Liver (tissue), 9 donors: Measurements from ENCODE around the gene NRAS. TPM values are rescaled to one million over a fixed set of nuclear protein-coding genes. Genes with fewer than 3 reads are reported as not detected.
A peak's percentile ranks its signal among the peaks of the same experiment; 100 is the strongest.

ENCODE experiments used
- DNase-seq: peaks from one replicate; pipeline ENCODE4 v3.0.0-alpha.2; 2017; ENCODE audit warnings: low spot score
- H3K27ac ChIP-seq, 2 donors: one replicate each; pipeline ENCODE4 v1.7.0; 2013; ENCODE audit warnings: inconsistent platforms in 2 of 2, low read length in 2 of 2, control low read depth in 1 of 2, low read depth in 1 of 2, mild to moderate bottlenecking in 1 of 2
- H3K27me3 ChIP-seq, 4 donors: one replicate each; pipeline versions ENCODE4 v1.6.1 to v1.7.0; 2013; ENCODE audit warnings: low read length in 3 of 4, inconsistent platforms in 1 of 4, mild to moderate bottlenecking in 1 of 4, moderate library complexity in 1 of 4; ENCODE audit not compliant: control insufficient read depth in 4 of 4, insufficient read depth in 4 of 4
- H3K36me3 ChIP-seq, 4 donors: one replicate each; pipeline versions ENCODE4 v1.6.1 to v1.7.0; 2013; ENCODE audit warnings: low read length in 3 of 4, mild to moderate bottlenecking in 3 of 4, low read depth in 1 of 4, moderate library complexity in 1 of 4; ENCODE audit not compliant: control insufficient read depth in 4 of 4, insufficient read depth in 3 of 4
- H3K4me1 ChIP-seq, 4 donors: one replicate each; pipeline versions ENCODE4 v1.6.1 to v1.7.0; 2013; ENCODE audit warnings: low read length in 3 of 4, mild to moderate bottlenecking in 3 of 4, moderate library complexity in 1 of 4; ENCODE audit not compliant: control insufficient read depth in 4 of 4, insufficient read depth in 4 of 4
- H3K4me3 ChIP-seq, 3 donors: one replicate each; pipeline versions ENCODE4 v1.6.1 to v1.7.0; 2013; ENCODE audit warnings: low read length in 3 of 3, control low read depth in 1 of 3, low read depth in 1 of 3, mild to moderate bottlenecking in 1 of 3
- H3K9ac ChIP-seq, 2 donors: one replicate each; pipeline ENCODE4 v1.7.0; 2013; ENCODE audit warnings: low read length in 2 of 2, mild to moderate bottlenecking in 2 of 2, moderate library complexity in 2 of 2, control low read depth in 1 of 2, low read depth in 1 of 2
- H3K9me3 ChIP-seq, 4 donors: one replicate each; pipeline versions ENCODE4 v1.6.1 to v1.7.0; 2013; ENCODE audit warnings: low read length in 3 of 4; ENCODE audit not compliant: control insufficient read depth in 4 of 4
- EGR1 ChIP-seq, 2 donors: IDR thresholded peaks; 2 replicates each; pipeline ENCODE4 v1.6.1; 2016 to 2018; ENCODE audit warnings: antibody characterized with exemption in 2 of 2, low read depth in 2 of 2
- FOXA1 ChIP-seq: IDR thresholded peaks from 2 replicates; pipeline ENCODE4 v1.6.1; 2016; ENCODE audit warnings: antibody characterized with exemption
- FOXA2 ChIP-seq: IDR thresholded peaks from 2 replicates; pipeline ENCODE4 v1.6.1; 2016; ENCODE audit warnings: antibody characterized with exemption
- GABPA ChIP-seq, 2 donors: IDR thresholded peaks in 1 of 2; conservative IDR thresholded peaks in 1 of 2; 2 replicates each; pipeline ENCODE4 v1.6.1; 2016; ENCODE audit warnings: antibody characterized with exemption in 2 of 2, mild to moderate bottlenecking in 1 of 2, moderate library complexity in 1 of 2
- HNF4A ChIP-seq, 2 donors: conservative IDR thresholded peaks; 2 replicates each; pipeline ENCODE4 v1.6.1; 2016; ENCODE audit warnings: antibody characterized with exemption in 2 of 2, mild to moderate bottlenecking in 2 of 2
- HNF4G ChIP-seq: IDR thresholded peaks from 2 replicates; pipeline ENCODE4 v1.6.1; 2016; ENCODE audit warnings: antibody characterized with exemption
- JUND ChIP-seq, 2 donors: IDR thresholded peaks; 2 replicates each; pipeline ENCODE4 v1.6.1; 2016; ENCODE audit warnings: antibody characterized with exemption in 2 of 2
- NR2F2 ChIP-seq: IDR thresholded peaks from 2 replicates; pipeline ENCODE4 v1.6.1; 2016; ENCODE audit warnings: antibody characterized with exemption
- RAD21 ChIP-seq, 2 donors: IDR thresholded peaks; 2 replicates each; pipeline ENCODE4 v1.6.1; 2016; ENCODE audit warnings: antibody characterized with exemption in 2 of 2, mild to moderate bottlenecking in 2 of 2
- RXRA ChIP-seq, 2 donors: IDR thresholded peaks; 2 replicates each; pipeline ENCODE4 v1.6.1; 2017 to 2018; ENCODE audit warnings: antibody characterized with exemption in 2 of 2, mild to moderate bottlenecking in 1 of 2
- SP1 ChIP-seq: IDR thresholded peaks from 2 replicates; pipeline ENCODE4 v1.6.1; 2018; ENCODE audit warnings: antibody characterized with exemption, mild to moderate bottlenecking
- TAF1 ChIP-seq: conservative IDR thresholded peaks from 2 replicates; pipeline ENCODE4 v1.6.1; 2016; ENCODE audit warnings: antibody characterized with exemption, mild to moderate bottlenecking
- YY1 ChIP-seq: IDR thresholded peaks from 2 replicates; pipeline ENCODE4 v1.6.1; 2016; ENCODE audit warnings: antibody characterized with exemption, mild to moderate bottlenecking
- WGBS: extraction: QIAGEN DNeasy Blood & Tissue Kit; methylation state at CpG from one replicate; pipeline ENCODE4 v1.1.7; 2013; 5-methylcytosine and 5-hydroxymethylcytosine counted together
- polyA plus RNA-seq, 2 donors: library from polyadenylated mRNA; stranded (reverse) in 1 of 2; unstranded in 1 of 2; fragments of 200-250 nt in 1 of 2; fragments of >200 nt in 1 of 2; fragmentation: Nextera tagmentation in 1 of 2; extraction: Ambion mirVana in 1 of 2; gene quantifications; one replicate each; pipeline versions ENCODE4 v1.2.1 to v1.2.3, GENCODE V29; 2013 to 2015
- total RNA-seq, 2 donors: library from RNA; depleted of rRNA; stranded (reverse); fragments of >200 nt; gene quantifications; one replicate each; pipeline ENCODE4 v1.2.3, GENCODE V29; 2014
- TF ChIP-seq, protein P1 (sequence below): IDR thresholded peaks from 2 replicates; pipeline ENCODE4 v1.6.1; 2016; ENCODE audit warnings: antibody characterized with exemption
- TF ChIP-seq, protein P2 (sequence below): IDR thresholded peaks from 2 replicates; pipeline ENCODE4 v1.6.1; 2016; ENCODE audit warnings: antibody characterized with exemption, mild to moderate bottlenecking
- TF ChIP-seq, protein P3 (sequence below): IDR thresholded peaks from 2 replicates; pipeline ENCODE4 v1.6.1; 2016; ENCODE audit warnings: antibody characterized with exemption
- TF ChIP-seq, protein P4 (sequence below): IDR thresholded peaks from 2 replicates; pipeline ENCODE4 v1.6.1; 2016; ENCODE audit warnings: antibody characterized with exemption
- TF ChIP-seq, protein P5 (sequence below): fragments of 150-350 bp; IDR thresholded peaks from 2 replicates; pipeline ENCODE4 v1.5.1; 2017; ENCODE audit warnings: improper control_type of control experiment, low read depth, low read length; ENCODE audit not compliant: missing input control
- donor health status: healthy.
- donor health status: healthy.
- donor health status: healthy.
- donor health status: healthy.
- donor health status: healthy.

Gene NRAS
- total and polyA plus RNA-seq, 4 donors, result 6.7 to 36.0 (median 13.4) TPM

DNA sequence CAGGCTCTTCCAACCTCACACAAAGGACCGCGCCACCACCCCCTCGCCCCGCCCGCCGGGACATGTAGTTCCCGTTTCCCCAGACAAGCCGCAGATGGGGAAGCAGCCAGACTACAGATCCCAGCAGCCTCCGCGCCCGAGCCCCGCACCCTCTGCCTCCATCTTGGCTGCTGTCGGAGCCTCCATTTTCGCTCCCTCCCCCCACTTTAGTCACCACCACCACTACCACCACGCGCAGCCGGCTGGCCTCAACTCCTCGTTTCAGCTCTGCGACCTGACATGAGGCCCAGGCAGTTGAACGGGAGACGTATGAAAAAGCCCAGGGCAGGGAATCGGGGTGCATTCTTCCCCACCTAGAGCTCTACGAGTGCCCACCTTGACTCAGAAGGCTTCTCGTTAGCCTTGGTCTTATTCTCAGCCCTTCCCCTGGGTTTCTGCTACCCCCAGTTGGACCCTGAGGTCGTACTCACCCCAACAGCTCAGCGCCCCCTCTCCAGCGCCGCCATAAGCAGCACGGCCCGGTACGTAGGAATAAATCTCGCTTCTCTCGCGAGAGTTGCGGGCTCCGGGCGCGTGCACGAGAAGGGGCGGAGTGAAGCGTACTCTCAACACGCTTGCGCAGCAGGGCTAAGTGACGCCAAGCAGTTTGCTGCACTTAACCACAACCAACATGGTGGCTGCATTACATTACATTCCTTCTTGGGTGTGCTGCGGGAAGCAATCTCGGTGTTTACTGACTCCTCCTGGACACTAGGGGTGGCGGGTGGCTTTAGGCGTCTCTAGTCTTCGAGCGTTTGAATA, 41.1 kb upstream of the NRAS start, which contains the start of gene CSDE1:
TSS of gene CSDE1 (minus strand) at position 530 of the 801 bp plus-strand sequence. CDS start 18,094 bp downstream, outside the sequence.
- Histone ChIP-seq H3K4me3 (peak within 1 kb of the TSS; percentile 76 to 96 (median 88)), H3K9me3 (no peaks in the 10 kb centered on the region), H3K9ac (peak within 1 kb of the TSS; percentile 96 to 98), H3K27me3 (no peaks in the 10 kb centered on the region), H3K4me1 (peaks cover 3 to 39% (median 37%) of the 10 kb centered on the region in 4 donors), H3K36me3 (no peaks in the 10 kb centered on the region), H3K27ac (peak within 1 kb of the TSS; percentile 98)
- peak; percentile 66 for TF ChIP-seq SP1
- TF ChIP-seq YY1, result peak; percentile 98
- TF ChIP-seq TAF1, result peak; percentile 91
- TF ChIP-seq, protein P1, sequence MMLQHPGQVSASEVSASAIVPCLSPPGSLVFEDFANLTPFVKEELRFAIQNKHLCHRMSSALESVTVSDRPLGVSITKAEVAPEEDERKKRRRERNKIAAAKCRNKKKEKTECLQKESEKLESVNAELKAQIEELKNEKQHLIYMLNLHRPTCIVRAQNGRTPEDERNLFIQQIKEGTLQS, result no peak
- no peak for TF ChIP-seq FOXA1
- no peak for TF ChIP-seq HNF4G
- TF ChIP-seq EGR1 (IDR thresholded peaks at IDR 0.05; ENCODE audit: low read depth in 2 of 2), result no peak
- no peak for TF ChIP-seq FOXA2
- peak; percentile 13 to 17 for TF ChIP-seq HNF4A (conservative IDR thresholded peaks at IDR 0.05)
- TF ChIP-seq, protein P2, sequence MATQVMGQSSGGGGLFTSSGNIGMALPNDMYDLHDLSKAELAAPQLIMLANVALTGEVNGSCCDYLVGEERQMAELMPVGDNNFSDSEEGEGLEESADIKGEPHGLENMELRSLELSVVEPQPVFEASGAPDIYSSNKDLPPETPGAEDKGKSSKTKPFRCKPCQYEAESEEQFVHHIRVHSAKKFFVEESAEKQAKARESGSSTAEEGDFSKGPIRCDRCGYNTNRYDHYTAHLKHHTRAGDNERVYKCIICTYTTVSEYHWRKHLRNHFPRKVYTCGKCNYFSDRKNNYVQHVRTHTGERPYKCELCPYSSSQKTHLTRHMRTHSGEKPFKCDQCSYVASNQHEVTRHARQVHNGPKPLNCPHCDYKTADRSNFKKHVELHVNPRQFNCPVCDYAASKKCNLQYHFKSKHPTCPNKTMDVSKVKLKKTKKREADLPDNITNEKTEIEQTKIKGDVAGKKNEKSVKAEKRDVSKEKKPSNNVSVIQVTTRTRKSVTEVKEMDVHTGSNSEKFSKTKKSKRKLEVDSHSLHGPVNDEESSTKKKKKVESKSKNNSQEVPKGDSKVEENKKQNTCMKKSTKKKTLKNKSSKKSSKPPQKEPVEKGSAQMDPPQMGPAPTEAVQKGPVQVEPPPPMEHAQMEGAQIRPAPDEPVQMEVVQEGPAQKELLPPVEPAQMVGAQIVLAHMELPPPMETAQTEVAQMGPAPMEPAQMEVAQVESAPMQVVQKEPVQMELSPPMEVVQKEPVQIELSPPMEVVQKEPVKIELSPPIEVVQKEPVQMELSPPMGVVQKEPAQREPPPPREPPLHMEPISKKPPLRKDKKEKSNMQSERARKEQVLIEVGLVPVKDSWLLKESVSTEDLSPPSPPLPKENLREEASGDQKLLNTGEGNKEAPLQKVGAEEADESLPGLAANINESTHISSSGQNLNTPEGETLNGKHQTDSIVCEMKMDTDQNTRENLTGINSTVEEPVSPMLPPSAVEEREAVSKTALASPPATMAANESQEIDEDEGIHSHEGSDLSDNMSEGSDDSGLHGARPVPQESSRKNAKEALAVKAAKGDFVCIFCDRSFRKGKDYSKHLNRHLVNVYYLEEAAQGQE, result peak; percentile 84
- TF ChIP-seq JUND (IDR thresholded peaks at IDR 0.05), result peak in 1 of 2 donors; percentile 26
- peak; percentile 19 to 62 for TF ChIP-seq RAD21 (IDR thresholded peaks at IDR 0.05)
- no peak for TF ChIP-seq NR2F2
- no peak for TF ChIP-seq RXRA (IDR thresholded peaks at IDR 0.05)
- TF ChIP-seq, protein P3, sequence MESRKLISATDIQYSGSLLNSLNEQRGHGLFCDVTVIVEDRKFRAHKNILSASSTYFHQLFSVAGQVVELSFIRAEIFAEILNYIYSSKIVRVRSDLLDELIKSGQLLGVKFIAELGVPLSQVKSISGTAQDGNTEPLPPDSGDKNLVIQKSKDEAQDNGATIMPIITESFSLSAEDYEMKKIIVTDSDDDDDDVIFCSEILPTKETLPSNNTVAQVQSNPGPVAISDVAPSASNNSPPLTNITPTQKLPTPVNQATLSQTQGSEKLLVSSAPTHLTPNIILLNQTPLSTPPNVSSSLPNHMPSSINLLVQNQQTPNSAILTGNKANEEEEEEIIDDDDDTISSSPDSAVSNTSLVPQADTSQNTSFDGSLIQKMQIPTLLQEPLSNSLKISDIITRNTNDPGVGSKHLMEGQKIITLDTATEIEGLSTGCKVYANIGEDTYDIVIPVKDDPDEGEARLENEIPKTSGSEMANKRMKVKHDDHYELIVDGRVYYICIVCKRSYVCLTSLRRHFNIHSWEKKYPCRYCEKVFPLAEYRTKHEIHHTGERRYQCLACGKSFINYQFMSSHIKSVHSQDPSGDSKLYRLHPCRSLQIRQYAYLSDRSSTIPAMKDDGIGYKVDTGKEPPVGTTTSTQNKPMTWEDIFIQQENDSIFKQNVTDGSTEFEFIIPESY, result peak; percentile 100
- TF ChIP-seq, protein P4, sequence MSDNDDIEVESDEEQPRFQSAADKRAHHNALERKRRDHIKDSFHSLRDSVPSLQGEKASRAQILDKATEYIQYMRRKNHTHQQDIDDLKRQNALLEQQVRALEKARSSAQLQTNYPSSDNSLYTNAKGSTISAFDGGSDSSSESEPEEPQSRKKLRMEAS, result peak; percentile 75
- TF ChIP-seq GABPA (IDR thresholded peaks at IDR 0.05 in 1 of 2, conservative IDR thresholded peaks at IDR 0.05 in 1 of 2), result peak in 1 of 2 donors; percentile 49
- TF ChIP-seq, protein P5, sequence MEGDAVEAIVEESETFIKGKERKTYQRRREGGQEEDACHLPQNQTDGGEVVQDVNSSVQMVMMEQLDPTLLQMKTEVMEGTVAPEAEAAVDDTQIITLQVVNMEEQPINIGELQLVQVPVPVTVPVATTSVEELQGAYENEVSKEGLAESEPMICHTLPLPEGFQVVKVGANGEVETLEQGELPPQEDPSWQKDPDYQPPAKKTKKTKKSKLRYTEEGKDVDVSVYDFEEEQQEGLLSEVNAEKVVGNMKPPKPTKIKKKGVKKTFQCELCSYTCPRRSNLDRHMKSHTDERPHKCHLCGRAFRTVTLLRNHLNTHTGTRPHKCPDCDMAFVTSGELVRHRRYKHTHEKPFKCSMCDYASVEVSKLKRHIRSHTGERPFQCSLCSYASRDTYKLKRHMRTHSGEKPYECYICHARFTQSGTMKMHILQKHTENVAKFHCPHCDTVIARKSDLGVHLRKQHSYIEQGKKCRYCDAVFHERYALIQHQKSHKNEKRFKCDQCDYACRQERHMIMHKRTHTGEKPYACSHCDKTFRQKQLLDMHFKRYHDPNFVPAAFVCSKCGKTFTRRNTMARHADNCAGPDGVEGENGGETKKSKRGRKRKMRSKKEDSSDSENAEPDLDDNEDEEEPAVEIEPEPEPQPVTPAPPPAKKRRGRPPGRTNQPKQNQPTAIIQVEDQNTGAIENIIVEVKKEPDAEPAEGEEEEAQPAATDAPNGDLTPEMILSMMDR, result no peak
- WGBS, result under 1% methylated on average over 50 of the region's 50 CpGs
- DNase-seq, result peak; percentile 96
